HG02678 (cell line): ENCODE measurements around the gene MYO16.

Experiments
- ATAC-seq: cut with Tn5 transposase; IDR thresholded peaks from one replicate; pipeline ENCODE4 v1.9.1; 2021; ENCODE audit warnings: mild to moderate bottlenecking, moderate library complexity; ENCODE audit not compliant: unreplicated experiment

Gene MYO16

GRCh38 chr13:108925070-108925469 lies 295.7 kb downstream of the MYO16 start:
- ATAC-seq, result no peak

- no peak for ATAC-seq
These were observed 297.5 kb downstream of the MYO16 start for GRCh38 chr13:108926862-108927261.

GRCh38 chr13:108927615-108928014 lies 298.2 kb downstream of the MYO16 start:
- ATAC-seq, result no peak

GRCh38 chr13:108929532-108930206 lies 300.3 kb downstream of the MYO16 start:
- ATAC-seq, result no peak

- ATAC-seq, result no peak
These were observed 302.8 kb downstream of the MYO16 start for GRCh38 chr13:108932196-108932595.

GRCh38 chr13:108933061-108933460 lies 303.6 kb downstream of the MYO16 start:
- no peak for ATAC-seq

GRCh38 chr13:108938155-108938554 lies 308.7 kb downstream of the MYO16 start:
- no peak for ATAC-seq

- ATAC-seq, result no peak
These were observed 310.7 kb downstream of the MYO16 start for GRCh38 chr13:108940121-108940520.

- no peak for ATAC-seq
These were observed 314.4 kb downstream of the MYO16 start for GRCh38 chr13:108943842-108944241.

GRCh38 chr13:108944760-108945159 lies 315.3 kb downstream of the MYO16 start:
- ATAC-seq, result no peak

GRCh38 chr13:108947551-108948030 lies 318.2 kb downstream of the MYO16 start:
- ATAC-seq, result no peak

GRCh38 chr13:108948251-108948671 lies 318.9 kb downstream of the MYO16 start:
- no peak for ATAC-seq

- no peak for ATAC-seq
These were observed 321.1 kb downstream of the MYO16 start for GRCh38 chr13:108950333-108951010.

- ATAC-seq, result no peak
These were observed 326.3 kb downstream of the MYO16 start for GRCh38 chr13:108955741-108956140.

GRCh38 chr13:108957369-108958012 lies 328.1 kb downstream of the MYO16 start:
- ATAC-seq, result no peak

- ATAC-seq, result no peak
These were observed 328.6 kb downstream of the MYO16 start for GRCh38 chr13:108958013-108958376.

- ATAC-seq, result no peak
These were observed 329.8 kb downstream of the MYO16 start for GRCh38 chr13:108959234-108959633.

- ATAC-seq, result no peak
These were observed 330.6 kb downstream of the MYO16 start for GRCh38 chr13:108960006-108960405.

GRCh38 chr13:108961542-108962125 lies 332.2 kb downstream of the MYO16 start:
- ATAC-seq, result peak; percentile 93

GRCh38 chr13:108962654-108963053 lies 333.2 kb downstream of the MYO16 start:
- ATAC-seq, result no peak

GRCh38 chr13:108963276-108963810 lies 333.9 kb downstream of the MYO16 start:
- ATAC-seq, result no peak
